SJSA1 (cell line): ENCODE data around the gene CLRN3. TPM values are rescaled to one million over a fixed set of nuclear protein-coding genes. Genes with fewer than 3 reads are reported as not detected.

Experiments used
- DNase-seq, 2 experiments: peaks; one replicate each; pipeline ENCODE4 v3.0.0-alpha.2; 2015 to 2020; ENCODE audit warnings: low spot score in 2 of 2, low read depth in 1 of 2
- H3K27ac ChIP-seq: fragments of 250-450 bp; sonication (Bioruptor Pico); 2 replicates; pipeline ENCODE4 v1.5.1; 2020; ENCODE audit warnings: mild to moderate bottlenecking, moderate library complexity
- H3K27me3 ChIP-seq: fragments of 250-450 bp; sonication (Bioruptor Pico); replicated peaks from 2 replicates; pipeline ENCODE4 v1.5.1; 2020; ENCODE audit warnings: mild to moderate bottlenecking, moderate library complexity
- H3K36me3 ChIP-seq: fragments of 250-450 bp; sonication (Bioruptor Pico); 2 replicates; pipeline ENCODE4 v1.5.1; 2020; ENCODE audit warnings: mild to moderate bottlenecking
- H3K4me1 ChIP-seq: fragments of 250-450 bp; sonication (Bioruptor Pico); replicated peaks from 2 replicates; pipeline ENCODE4 v1.6.1; 2021; ENCODE audit warnings: mild to moderate bottlenecking
- H3K4me3 ChIP-seq: fragments of 250-450 bp; sonication (Bioruptor Pico); 2 replicates; pipeline ENCODE4 v1.5.1; 2020; ENCODE audit warnings: mild to moderate bottlenecking
- H3K9me3 ChIP-seq: fragments of 250-450 bp; sonication (Bioruptor Pico); replicated peaks from 2 replicates; pipeline ENCODE4 v1.5.1; 2020; ENCODE audit warnings: mild to moderate bottlenecking
- total RNA-seq: library from RNA; depleted of rRNA; stranded (reverse); fragments of >200 nt; shearing (Covaris generic); gene quantifications from 2 replicates; pipeline ENCODE4 v1.2.3, GENCODE V29; 2014

CLRN3 gene
- total RNA-seq, 1 experiment from 2014 or later: not detected

DNA sequence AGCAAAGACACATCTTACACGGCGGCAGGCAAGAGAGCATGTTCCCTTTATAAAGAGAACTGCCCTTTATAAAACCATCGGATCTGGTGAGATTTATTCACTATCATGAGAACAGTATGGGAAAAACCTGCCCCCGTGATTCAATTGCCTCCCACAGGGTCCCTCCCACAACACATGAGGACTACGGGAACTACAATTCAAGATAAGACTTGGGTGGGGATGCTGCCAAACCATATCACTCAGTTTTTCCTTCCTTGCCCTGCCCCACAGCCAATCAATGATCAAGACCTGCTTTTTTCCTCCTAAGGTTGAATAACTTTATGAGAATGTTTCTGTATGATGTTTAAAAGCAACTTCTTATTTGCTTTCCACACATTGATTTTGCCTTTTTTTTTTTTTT lies 11.0 kb upstream of the CLRN3 start:
- DNase-seq: no peak
- H3K27me3 ChIP-seq: peaks cover 5% of the 10 kb centered on the region
- H3K27ac ChIP-seq: no peak overlapping the region
- peaks cover 7% of the 10 kb centered on the region; the same call in 1 of the 2 replicates for H3K36me3 ChIP-seq
- H3K9me3 ChIP-seq: 0 out of 2 replicates have a peak, but pooled peaks cover 2% of the 10 kb centered on the region
- peaks cover 23% of the 10 kb centered on the region for H3K4me1 ChIP-seq
- H3K4me3 ChIP-seq: no peak overlapping the region

DNA sequence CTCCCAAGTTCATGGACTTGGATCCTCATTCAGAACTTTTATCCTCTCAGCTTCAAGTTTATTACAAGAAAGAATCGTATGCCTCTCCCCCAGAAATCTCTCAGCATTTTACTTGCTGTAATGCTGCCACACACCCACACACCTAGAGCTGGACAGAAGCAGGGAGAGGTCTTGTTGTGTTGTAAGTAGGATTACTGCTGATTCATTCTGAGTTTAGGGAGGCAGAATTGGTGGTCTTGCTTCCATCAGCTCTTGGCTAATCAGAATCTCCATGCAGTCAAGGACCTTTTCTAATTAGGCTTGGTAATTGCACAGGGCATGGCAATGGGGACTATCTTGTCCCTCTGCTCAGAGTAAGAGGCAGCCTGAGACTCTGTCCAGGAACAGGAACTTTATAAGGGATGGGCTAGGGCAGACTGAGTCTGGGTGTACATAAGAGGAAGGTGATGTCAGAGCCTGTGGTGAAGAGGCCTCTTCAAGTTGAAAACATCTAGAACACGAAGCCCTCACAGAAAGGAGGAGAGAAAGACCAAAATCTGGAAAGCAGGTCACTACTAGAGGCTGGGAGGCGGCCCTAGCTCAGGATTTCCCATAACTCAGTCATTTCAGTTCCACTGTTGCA lies 7.1 kb upstream of the CLRN3 start:
- Histone ChIP-seq H3K27me3 (peaks cover 5% of the 10 kb centered on the region; the same call in 1 of the 2 replicates), H3K4me1 (no peaks in the 10 kb centered on the region), H3K36me3 (no peaks in the 10 kb centered on the region), H3K9me3 (no peaks in the 10 kb centered on the region), H3K27ac (no peak overlapping the region), H3K4me3 (no peak overlapping the region)
- no peak for DNase-seq

DNA sequence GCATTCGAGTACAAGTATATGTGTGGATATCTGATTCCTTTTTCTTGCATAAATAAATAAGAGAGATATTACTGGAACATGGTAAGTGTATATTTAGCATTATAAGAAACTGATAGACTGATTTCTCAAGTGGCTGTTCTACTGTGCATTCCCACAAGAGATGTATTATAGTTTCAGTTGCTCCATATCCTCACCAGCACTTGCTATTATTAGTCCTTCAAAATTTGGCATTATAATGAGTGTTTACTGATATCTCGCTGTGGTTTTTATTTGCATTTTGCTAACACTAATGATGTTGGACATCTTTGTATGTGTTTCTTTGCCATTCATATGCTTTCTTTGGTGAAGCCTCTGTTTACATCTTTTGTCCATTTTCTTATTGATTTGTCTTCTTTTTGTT lies 4.4 kb upstream of the CLRN3 start:
- Histone ChIP-seq H3K4me1 (no peaks in the 10 kb centered on the region), H3K9me3 (no peaks in the 10 kb centered on the region), H3K36me3 (no peaks in the 10 kb centered on the region), H3K4me3 (no peak overlapping the region), H3K27me3 (no peaks in the 10 kb centered on the region; the same call in 1 of the 2 replicates), H3K27ac (no peak overlapping the region)
- DNase-seq: no peak

DNA sequence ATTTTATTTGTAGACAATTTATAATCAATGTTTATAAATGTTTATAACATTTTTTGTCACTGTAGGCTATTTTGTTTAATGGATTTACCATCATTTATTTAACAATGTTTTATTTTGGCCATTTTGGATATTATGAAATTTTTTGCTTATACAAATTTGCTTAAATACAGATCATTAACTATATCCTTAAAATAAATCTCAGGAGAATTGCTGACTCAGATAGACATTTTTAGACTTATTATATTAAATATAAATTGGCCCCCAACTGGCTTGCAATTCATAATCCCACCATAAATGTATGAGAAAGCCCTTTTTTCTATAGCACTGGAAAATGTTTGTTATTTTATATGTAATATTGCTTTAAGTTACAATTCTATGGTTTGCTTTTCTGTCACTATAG lies 3.8 kb upstream of the CLRN3 start:
- Histone ChIP-seq H3K4me1 (no peaks in the 10 kb centered on the region), H3K4me3 (no peak overlapping the region), H3K36me3 (no peaks in the 10 kb centered on the region), H3K9me3 (no peaks in the 10 kb centered on the region), H3K27ac (no peak overlapping the region), H3K27me3 (peaks cover under 1% of the 10 kb centered on the region)
- DNase-seq: no peak

DNA sequence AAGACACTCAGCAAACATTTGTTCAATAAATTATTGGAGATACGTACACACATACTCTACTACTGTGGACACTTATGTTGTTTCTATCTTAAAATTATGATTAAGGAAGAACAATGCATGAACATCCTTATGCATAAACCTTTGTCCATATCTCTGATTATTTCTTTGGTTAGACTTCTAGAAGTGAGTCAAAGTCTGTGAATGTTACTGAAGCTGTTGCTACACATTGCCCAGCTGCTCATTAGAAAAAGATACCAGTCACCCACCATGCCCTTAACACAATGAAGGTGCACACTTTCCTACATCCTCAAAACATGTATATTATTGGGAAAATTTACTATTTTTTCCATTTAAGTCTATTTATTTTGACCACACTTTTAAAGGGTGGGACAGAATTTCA lies 1.4 kb upstream of the CLRN3 start:
- Histone ChIP-seq H3K36me3 (no peaks in the 10 kb centered on the region), H3K27ac (no peak overlapping the region), H3K4me1 (peaks cover 9% of the 10 kb centered on the region), H3K9me3 (no peaks in the 10 kb centered on the region), H3K4me3 (no peak overlapping the region), H3K27me3 (peaks cover 5% of the 10 kb centered on the region)
- no peak for DNase-seq

DNA sequence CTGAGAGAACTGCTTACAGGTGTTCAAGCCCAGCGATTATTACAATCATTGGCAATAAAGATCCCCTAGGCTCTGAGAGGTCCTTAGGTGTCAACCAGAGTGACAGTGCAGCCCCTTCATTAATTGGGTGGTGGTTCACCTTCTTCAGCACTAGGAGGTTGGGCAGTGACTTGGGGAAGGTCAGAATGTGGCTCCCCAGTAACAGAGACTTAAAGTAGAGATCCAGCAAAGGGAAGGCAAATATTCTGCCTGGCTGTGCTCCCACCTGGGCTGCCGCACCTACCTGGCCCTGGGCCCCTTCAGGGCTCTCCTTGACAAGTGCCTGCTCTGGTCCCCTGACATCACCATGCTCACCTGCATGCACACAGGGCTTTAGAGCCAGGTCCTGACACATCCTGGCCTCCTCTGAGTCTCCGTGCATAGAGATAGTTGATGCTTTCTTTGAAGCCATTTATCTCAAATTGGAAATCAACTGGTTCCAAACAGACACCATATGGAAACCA lies 1.9 kb downstream of the CLRN3 start:
- DNase-seq: no peak
- no peaks in the 10 kb centered on the region for H3K9me3 ChIP-seq
- H3K27ac ChIP-seq: no peak overlapping the region
- H3K36me3 ChIP-seq: no peaks in the 10 kb centered on the region
- H3K4me1 ChIP-seq: peaks cover 11% of the 10 kb centered on the region
- peaks cover 5% of the 10 kb centered on the region for H3K27me3 ChIP-seq
- H3K4me3 ChIP-seq: no peak overlapping the region

DNA sequence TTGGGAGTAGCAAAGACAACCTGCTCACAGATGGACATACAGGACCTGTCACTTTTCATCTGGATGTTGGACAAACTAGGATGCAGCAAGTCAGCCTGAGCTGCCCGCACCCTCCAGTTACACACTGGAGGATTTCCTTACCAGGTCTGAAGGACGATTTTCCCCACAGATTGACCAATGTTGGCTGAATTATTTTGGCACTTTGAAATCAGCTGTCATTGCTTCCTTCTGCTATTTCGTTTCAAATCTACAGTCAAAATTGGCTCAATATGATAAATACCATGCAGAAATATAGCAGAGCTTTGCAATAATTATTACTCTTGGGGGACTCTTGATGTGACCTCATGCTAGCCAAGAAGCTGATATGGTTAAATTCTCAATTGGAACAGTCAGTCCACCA lies 2.5 kb downstream of the CLRN3 start:
- no peaks in the 10 kb centered on the region for H3K9me3 ChIP-seq
- peaks cover 11% of the 10 kb centered on the region for H3K4me1 ChIP-seq
- H3K27ac ChIP-seq: no peak overlapping the region
- H3K27me3 ChIP-seq: peaks cover 5% of the 10 kb centered on the region
- H3K4me3 ChIP-seq: no peak overlapping the region
- H3K36me3 ChIP-seq: no peaks in the 10 kb centered on the region
- DNase-seq: no peak

DNA sequence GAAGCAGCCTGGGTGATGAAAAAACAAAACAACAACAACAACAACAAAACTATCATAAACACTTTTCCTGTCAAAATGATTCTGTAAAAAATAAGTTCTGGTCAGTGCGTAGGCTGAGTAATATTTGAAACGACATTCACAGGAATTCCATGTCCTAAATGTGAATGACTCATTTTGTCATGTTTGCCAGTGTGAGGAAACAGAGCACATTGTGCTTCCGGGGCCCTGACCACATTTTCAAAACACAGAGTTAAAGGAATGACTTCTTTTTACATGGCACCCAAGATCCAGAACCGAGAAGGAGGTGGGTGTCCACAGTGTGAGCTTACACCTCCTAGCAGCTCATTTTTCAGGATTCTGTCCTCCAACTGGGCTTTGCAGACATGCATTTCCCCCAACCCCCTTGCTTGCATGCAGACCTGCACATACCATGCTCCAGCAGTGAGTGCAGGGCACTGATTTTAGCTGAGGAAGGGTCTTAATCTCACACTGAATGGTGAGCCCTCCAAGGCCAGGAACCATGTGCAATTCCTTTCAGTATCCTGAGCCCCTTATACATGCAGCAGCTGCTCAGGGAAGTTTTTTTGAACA lies 3.0 kb downstream of the CLRN3 start:
- Histone ChIP-seq H3K27me3 (peaks cover 5% of the 10 kb centered on the region), H3K27ac (no peak overlapping the region), H3K4me3 (no peak overlapping the region), H3K4me1 (peaks cover 11% of the 10 kb centered on the region), H3K36me3 (no peaks in the 10 kb centered on the region), H3K9me3 (no peaks in the 10 kb centered on the region)
- peak in 1 of 2 experiments; percentile 25 for DNase-seq

DNA sequence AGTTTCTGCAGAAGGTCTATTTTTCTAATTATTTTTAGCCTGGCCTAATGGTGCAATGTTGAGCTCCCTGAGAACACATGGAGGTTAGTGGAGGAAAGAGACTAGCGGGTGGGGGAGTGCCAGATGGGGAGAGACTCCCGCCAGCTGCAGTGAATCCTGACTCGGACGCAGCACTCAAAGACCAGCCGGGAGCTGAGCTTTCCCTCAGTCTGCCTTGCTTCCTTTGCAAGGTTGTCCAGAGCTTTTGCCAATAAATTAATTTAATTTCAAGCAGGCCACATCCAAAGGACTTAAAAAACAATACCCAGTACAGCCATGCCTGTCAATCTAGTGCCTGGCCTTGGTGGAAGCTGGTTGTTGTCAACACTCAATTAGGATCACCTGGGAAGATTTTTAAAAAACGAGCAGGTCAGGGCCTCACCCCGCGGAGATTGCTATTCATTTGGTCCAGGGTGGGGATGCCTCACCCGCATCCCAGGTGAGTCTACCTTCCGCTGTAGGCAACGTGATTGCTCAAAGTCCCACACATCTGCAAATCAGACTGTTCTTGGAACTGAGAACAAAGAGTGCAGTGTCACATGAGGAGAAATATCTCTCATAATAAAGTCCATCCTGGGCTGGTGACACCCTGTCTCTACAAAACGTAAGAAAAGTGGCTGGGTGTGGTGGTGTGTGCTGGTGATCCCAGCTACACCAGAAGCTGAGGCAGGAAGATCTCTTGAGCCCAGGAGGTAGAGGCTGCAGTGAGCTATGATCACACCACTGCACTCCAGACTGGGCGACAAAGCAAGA lies 4.0 kb downstream of the CLRN3 start:
- H3K4me1 ChIP-seq: peaks cover 11% of the 10 kb centered on the region
- H3K27me3 ChIP-seq: peaks cover 5% of the 10 kb centered on the region
- no peaks in the 10 kb centered on the region for H3K36me3 ChIP-seq
- DNase-seq: no peak
- no peak overlapping the region for H3K27ac ChIP-seq
- H3K9me3 ChIP-seq: no peaks in the 10 kb centered on the region
- no peak overlapping the region for H3K4me3 ChIP-seq

DNA sequence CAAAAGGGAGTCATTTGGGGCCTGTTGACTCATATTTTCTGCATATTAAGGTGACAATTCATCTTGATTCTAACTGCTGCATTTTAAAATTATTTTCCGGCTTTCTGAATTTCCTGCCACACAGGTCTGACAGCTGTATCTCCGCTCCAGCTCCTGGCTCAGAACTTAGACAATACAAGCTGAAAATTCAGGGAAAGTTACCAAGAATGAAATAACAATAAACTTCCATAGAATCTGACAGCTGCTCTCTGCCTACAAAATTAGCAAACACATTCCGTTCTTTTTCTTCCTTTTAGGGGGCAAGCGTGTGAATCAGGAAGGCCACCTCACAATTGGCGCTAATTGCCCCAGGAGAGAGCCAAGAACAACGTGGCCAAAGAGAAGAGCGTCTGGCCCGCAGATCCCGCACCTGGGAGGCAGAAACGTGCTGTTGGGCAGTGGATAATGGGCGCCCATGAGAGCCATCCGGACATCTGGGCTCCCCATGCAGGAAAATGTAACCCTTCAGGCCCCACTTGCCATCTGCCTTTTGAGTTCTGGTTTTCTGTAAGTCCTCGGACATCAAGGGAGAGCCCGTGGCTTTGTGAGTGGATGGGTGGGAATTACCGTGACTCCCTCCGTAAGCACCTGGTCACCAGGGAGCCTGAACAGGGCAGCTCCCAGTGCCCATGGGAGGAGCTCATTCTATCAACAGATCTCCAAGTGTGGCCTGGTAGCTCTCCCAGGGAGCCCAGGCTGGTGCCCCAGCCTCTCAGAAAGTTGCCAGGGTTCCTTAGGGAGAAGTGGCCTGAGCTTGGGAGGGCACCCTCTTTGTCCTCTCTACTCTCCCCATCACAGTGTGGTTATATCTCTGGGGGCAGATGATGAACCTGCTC lies 5.0 kb downstream of the CLRN3 start:
- H3K4me3 ChIP-seq: no peak overlapping the region
- DNase-seq: no peak
- peaks cover 5% of the 10 kb centered on the region for H3K27me3 ChIP-seq
- peaks cover 11% of the 10 kb centered on the region for H3K4me1 ChIP-seq
- no peak overlapping the region for H3K27ac ChIP-seq
- no peaks in the 10 kb centered on the region for H3K36me3 ChIP-seq
- no peaks in the 10 kb centered on the region for H3K9me3 ChIP-seq

DNA sequence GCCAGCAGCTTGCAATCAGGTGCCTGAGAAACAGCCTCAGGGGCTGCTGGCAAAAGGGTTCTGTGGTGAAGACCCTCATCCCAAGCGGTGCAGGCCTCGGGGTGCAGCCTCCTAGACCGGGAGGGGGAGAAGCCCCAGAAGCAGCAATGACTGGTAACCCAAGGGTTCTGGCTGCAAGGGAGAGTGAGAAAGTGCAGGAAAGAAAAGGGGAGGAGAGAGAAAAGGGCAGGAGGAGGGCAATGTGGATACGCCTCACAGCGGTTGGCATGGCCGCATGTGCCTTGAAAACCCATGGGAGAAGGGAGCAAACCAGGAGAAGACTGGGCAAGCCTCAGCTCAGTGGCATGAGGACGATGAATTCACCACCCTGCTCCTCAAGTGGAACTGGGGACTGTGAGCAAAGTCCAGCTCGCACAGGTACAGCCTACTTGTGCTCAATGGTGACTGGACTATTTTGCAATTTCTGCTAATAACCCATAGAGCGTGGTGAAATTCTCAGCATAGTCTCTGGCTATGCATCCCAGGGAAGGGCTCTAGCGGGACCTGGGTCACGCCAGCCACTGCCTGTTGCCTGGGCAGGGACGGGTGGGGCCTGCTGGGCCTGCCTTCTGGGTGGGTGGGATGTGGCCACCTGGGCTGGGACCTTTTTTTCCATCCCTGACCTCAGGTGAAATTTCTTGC lies 6.2 kb downstream of the CLRN3 start:
- H3K36me3 ChIP-seq: no peaks in the 10 kb centered on the region
- no peak for DNase-seq
- no peak overlapping the region for H3K4me3 ChIP-seq
- no peaks in the 10 kb centered on the region for H3K9me3 ChIP-seq
- no peak overlapping the region for H3K27ac ChIP-seq
- H3K27me3 ChIP-seq: peaks cover 3% of the 10 kb centered on the region; the same call in 1 of the 2 replicates
- H3K4me1 ChIP-seq: peaks cover 11% of the 10 kb centered on the region

DNA sequence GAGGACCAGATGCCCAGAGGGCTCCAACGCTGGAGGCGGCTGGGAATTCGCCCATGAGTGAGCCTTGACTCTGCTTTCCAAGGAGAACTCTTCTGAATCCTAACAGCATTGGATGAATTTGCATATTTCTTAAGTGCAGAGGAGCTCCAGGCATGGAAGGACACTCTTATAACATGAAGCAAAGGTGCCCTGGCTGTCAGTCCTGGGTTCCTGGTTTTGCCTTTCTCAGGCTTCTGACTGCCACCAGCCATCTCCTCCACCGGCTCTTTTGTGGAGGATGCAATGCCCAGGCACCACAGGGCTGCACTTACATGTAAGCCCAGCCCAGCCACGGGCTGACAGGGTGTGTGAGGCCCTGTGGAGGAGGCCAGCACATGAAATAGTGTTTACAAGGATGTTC lies 8.2 kb downstream of the CLRN3 start:
- H3K4me3 ChIP-seq: no peak overlapping the region
- no peaks in the 10 kb centered on the region for H3K27me3 ChIP-seq
- no peaks in the 10 kb centered on the region for H3K9me3 ChIP-seq
- no peak overlapping the region for H3K27ac ChIP-seq
- no peak for DNase-seq
- H3K4me1 ChIP-seq: peaks cover 6% of the 10 kb centered on the region
- H3K36me3 ChIP-seq: no peaks in the 10 kb centered on the region

DNA sequence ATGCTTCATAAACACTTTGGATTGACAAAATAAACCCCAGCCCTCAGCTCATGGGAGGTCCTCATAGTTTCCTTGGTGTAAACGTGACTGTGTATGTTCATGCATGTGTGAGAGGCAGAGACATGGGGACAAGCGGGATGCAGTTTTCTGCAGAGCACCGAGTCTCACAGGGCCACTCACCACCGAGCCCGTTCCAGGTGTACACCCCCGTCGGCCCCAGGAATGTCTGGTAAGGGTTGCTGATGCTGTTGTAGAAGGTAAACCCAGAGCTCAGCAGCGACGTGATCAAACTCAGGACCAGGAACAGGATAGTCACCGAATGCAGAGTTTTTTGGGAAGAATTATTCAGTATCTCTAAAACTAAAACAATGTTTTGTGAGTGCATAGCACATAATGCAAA lies 9.2 kb downstream of the CLRN3 start:
- H3K4me1 ChIP-seq: no peaks in the 10 kb centered on the region
- H3K27ac ChIP-seq: no peak overlapping the region
- DNase-seq: no peak
- no peaks in the 10 kb centered on the region for H3K36me3 ChIP-seq
- no peaks in the 10 kb centered on the region for H3K27me3 ChIP-seq
- H3K9me3 ChIP-seq: no peaks in the 10 kb centered on the region
- no peak overlapping the region for H3K4me3 ChIP-seq
